HG02840 (cell line): ENCODE results near the gene TULP1.
"Not testable (repeated sequence)": the region's sequence is repeated elsewhere in the genome, so short reads cannot be mapped to it uniquely, and the experiment has no call there.

Experiments
- ATAC-seq: cut with Tn5 transposase; IDR thresholded peaks from one replicate; pipeline ENCODE4 v1.9.1; 2021; ENCODE audit warnings: mild to moderate bottlenecking, moderate library complexity, moderate number of reproducible peaks; ENCODE audit not compliant: unreplicated experiment, low FRiP score

Gene TULP1

GRCh38 chr6:35512740-35513139 is at the start of gene TULP1:
Gene TULP1 (minus strand): TSS chr6:35512896. CDS start chr6:35512858, 38 bp downstream.
- ATAC-seq: no peak

DNA sequence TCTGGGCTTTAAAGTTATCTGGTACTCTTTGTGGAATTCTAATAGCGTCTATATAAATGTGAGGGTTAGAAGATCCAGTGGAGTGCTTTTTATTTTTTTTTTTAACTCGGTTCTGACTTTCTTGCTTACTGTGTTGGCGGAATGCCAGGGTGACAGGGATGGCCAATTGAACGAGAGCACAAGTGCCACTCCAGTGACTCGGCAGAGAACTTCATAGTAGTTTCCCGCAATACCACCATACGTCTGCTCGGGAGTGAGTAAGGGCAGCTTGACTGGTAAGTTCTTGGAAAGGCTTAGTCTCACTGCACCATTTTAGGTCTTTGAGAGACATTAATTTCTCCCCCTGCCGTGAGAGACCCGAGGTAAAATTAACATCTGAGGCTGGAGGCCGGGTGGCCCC is 49.4 kb upstream of the TULP1 start:
- ATAC-seq: no peak

DNA sequence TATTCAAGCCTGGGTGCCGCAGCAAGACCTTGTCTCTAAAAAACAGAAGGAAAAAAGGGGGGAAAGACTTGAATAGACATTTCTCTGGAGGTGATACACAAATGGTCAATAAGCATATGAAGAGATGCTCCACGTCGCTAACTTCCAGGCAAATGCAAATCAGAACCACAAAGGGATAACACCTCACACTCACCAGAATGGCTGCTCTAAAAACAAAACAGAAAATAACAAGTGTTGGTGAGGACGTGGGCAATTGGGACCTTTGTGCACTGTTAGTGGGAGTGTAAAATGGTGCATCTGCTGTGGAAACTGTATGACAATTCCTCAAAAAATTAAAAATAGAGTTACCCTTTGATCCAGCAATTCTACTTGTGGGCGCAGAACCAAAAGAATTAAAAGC is 48.4 kb upstream of the TULP1 start:
- no peak for ATAC-seq

DNA sequence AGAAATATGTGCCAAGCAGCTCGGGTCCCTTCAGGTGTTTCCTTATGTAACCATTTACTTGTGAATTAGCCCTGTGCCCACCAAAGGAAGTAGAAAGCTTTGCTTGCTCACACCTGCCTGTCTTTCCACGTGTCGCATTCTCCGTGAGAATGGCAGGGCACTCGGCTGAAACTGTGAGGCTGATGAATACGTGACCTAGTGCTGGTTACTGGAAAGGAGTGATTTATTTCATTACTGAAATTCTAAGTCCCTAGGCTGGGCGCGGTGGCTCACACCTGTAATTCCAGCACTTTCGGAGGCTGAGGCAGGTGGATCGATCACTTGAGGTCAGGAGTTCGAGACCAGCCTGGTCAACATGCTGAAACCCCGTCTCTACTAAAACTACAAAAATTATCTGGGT is 45.9 kb upstream of the TULP1 start:
- ATAC-seq: no peak

- no peak for ATAC-seq
Measured at GRCh38 chr6:35557239-35557638, 44.5 kb upstream of the TULP1 start.

DNA sequence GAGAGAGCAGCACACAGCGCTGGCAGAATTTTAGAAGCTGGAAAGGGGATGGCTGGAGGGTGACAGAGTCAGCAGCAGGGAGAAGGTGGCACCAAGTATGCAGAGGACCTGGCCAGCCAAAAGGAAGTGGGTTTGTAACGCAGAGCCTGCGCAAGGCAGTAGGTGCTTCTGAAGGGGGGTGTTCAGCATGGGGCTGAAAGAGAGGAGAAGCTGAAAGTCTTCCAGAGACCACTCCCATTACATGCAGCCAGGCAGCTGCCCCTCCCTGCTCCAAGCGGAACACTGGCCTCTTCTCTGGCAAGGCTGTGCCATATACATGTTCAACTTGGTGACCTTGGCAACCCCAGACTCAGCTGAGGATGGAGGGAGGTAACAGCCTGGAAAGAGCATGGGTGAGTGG is 42.1 kb upstream of the TULP1 start:
- ATAC-seq: no peak

GRCh38 chr6:35553315-35553714 is 40.6 kb upstream of the TULP1 start:
- ATAC-seq: no peak

GRCh38 chr6:35552285-35552917 is 39.7 kb upstream of the TULP1 start:
- ATAC-seq: no peak

DNA sequence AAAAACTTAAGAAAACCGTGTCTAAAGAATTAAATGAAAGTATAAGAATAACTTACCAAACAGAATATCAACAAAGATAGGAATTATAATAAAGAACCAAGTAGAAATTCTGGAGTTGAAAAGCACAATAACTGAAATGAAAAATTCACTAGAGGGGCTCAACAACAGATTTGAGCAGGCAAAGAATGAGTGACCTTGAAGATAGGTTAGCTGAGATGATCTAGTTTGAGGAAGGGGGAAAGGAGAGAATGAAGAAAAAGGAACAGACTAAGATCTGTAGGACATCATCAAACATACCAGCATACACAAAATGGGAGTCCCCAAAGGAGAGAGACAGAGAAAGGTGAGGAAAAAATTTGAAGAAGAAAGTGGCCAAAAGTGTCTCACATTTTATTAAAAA is 37.7 kb upstream of the TULP1 start:
- no peak for ATAC-seq

GRCh38 chr6:35547676-35548075 is 35.0 kb upstream of the TULP1 start:
- ATAC-seq: no peak

DNA sequence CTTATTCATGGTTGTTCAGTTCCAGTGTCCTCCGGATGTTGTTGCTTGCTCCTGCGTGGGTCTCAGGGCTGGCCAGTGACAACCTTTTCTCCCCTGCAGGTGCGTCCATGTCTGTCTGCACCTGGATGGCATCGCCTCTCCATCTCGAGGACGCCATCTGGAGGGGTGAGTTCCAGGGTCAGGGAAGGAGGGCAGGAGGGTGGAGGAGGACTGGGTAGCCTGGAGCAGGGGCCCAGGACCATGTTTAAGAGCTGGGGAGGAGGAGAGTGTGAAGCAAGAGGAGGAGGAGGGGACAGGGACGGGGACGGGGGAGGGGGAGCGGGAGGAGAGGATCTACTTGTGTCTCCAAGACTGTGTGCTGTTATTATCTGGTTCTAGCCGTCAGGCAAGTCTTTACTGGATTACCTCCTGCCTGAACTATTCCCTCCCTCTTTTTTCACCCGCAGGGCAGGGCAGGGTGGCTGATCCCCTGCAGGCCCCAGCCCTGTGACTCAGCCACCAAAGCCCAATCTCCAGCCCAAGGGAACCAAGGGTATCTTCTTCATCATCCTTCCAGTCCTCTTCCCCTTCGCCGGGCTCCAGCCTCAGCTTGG is 32.2 kb upstream of the TULP1 start:
- ATAC-seq: no peak

- ATAC-seq: no peak
Measured at GRCh38 chr6:35543459-35544193, 30.9 kb upstream of the TULP1 start.

DNA sequence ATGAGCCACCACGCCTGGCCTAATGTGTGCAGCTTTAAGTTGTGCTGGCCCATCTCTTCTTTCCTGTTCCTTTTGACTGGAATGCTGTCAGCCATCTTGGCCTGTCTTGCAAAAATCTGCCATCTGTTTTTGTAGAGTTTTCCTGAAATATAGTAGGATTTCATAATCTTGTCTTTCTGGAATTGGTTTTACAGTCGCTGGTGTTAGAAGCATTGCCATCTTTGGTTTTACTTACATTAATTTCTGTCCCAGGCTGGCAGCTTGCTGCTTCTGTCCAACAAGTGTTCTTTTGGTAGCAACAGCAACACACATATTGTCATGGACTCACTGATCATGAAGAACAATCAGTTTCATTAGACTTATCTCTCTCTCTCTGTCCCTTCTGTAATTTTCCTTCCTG is 29.1 kb upstream of the TULP1 start:
- ATAC-seq: no peak

DNA sequence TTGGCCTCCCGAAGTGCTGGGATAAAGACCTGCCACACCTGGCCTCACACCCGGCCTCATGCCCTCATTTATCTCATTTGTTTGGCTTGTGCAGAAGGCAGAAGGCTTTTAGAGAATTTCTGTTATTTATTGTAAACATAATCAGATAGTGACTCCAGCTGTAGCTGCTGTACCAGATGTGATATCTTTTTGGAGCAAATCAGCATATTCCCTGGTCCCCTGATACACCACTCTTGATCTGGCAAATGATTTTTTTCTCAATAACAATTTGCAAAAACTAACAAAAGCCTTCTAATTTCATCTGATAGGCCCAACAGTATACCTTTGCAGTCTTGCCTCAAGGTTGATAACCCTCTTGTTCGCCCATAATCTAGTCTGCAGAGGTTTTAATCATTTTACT is 26.5 kb upstream of the TULP1 start:
- ATAC-seq: no peak

GRCh38 chr6:35535847-35536246 is 23.2 kb upstream of the TULP1 start:
- ATAC-seq: not testable (repeated sequence)

- no peak for ATAC-seq
Measured at GRCh38 chr6:35534407-35535170, 21.9 kb upstream of the TULP1 start.

DNA sequence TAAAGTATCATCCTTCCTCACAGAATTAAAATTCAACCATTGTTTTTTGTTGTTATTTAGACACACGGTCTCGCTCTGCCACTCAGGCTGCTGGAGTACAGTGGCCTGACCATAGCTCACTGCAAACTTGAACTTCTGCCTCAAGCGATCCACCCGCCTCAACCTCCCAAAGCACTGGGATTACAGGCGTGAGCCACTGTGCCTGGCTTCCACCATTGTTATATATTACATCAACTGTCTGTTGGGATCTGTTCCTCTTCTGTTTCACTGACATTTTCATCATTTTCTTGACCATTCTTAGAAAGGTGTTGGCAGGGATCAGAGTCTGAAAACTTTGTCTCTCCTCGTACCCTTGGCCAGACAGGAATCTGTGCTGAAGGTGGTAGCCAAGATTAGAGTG is 21.3 kb upstream of the TULP1 start:
- no peak for ATAC-seq

GRCh38 chr6:35532126-35532525 is 19.4 kb upstream of the TULP1 start:
- ATAC-seq: no peak

GRCh38 chr6:35524380-35525020 is 11.8 kb upstream of the TULP1 start:
- ATAC-seq: no peak
